NCI-H2227 (cell line): ENCODE measurements around the gene PIP5K1C.
"Not testable (repeated sequence)": the region's sequence is repeated elsewhere in the genome, so short reads cannot be mapped to it uniquely, and the experiment has no call there.

Source experiments
- DNase-seq: peaks from one replicate; lab custom pipeline; 2025; ENCODE audit not compliant: unreplicated experiment; lab: John Stamatoyannopoulos, UW

PIP5K1C gene

GRCh38 chr19:3661284-3662238 lies 38.7 kb downstream of the PIP5K1C start:
- no peak for DNase-seq

GRCh38 chr19:3660493-3661219 lies 39.6 kb downstream of the PIP5K1C start:
- DNase-seq: no peak

- DNase-seq: no peak
Observed at GRCh38 chr19:3659746-3660112, 40.5 kb downstream of the PIP5K1C start.

- DNase-seq: no peak
Observed at GRCh38 chr19:3658870-3659745, 41.2 kb downstream of the PIP5K1C start.

- DNase-seq: no peak
Observed at GRCh38 chr19:3658004-3658869, 42.0 kb downstream of the PIP5K1C start.

GRCh38 chr19:3657395-3657769 lies 42.9 kb downstream of the PIP5K1C start:
- DNase-seq: no peak

- no peak for DNase-seq
Observed at GRCh38 chr19:3656747-3657394, 43.4 kb downstream of the PIP5K1C start.

GRCh38 chr19:3656073-3656746 lies 44.1 kb downstream of the PIP5K1C start:
- no peak for DNase-seq

GRCh38 chr19:3655402-3656072 lies 44.7 kb downstream of the PIP5K1C start:
- DNase-seq: no peak

GRCh38 chr19:3653865-3654513 lies 46.3 kb downstream of the PIP5K1C start:
- DNase-seq: no peak

- no peak for DNase-seq
Observed at GRCh38 chr19:3653081-3653795, 47.0 kb downstream of the PIP5K1C start.

GRCh38 chr19:3652422-3652821 lies 47.8 kb downstream of the PIP5K1C start:
- DNase-seq: no peak

- DNase-seq: no peak
Observed at GRCh38 chr19:3651684-3652083, 48.6 kb downstream of the PIP5K1C start.

- no peak for DNase-seq
Observed at GRCh38 chr19:3649888-3650287, 50.4 kb downstream of the PIP5K1C start.

- DNase-seq: no peak
Observed at GRCh38 chr19:3648037-3648905, 52.0 kb downstream of the PIP5K1C start.

GRCh38 chr19:3647102-3647501 lies 53.2 kb downstream of the PIP5K1C start:
- not testable (repeated sequence) for DNase-seq
